HEK293 (cell line): ENCODE results near the gene CA9.
"Not testable (repeated sequence)": the region's sequence is repeated elsewhere in the genome, so short reads cannot be mapped to it uniquely, and the experiment has no call there.

Experiments
- AEBP2 ChIP-seq: fragments of 450-650 bp; formaldehyde crosslinking; IDR thresholded peaks from 2 replicates; pipeline ENCODE4 v1.5.1; 2016; ENCODE audit warnings: missing biosample characterization, missing genetic modification characterization, borderline replicate concordance
- CTCF ChIP-seq: fragments of 450-650 bp; formaldehyde crosslinking; IDR thresholded peaks from 2 replicates; pipeline ENCODE4 v1.5.1; 2016; ENCODE audit warnings: missing biosample characterization, missing genetic modification characterization
- KLF7 ChIP-seq: fragments of 450-650 bp; formaldehyde crosslinking; IDR thresholded peaks from 2 replicates; pipeline ENCODE4 v1.5.1; 2016; ENCODE audit warnings: missing biosample characterization, missing genetic modification characterization, borderline replicate concordance
- ZNF544 ChIP-seq: fragments of 450-650 bp; formaldehyde crosslinking; IDR thresholded peaks from 2 replicates; pipeline ENCODE4 v1.5.0; 2017; ENCODE audit warnings: missing biosample characterization, missing genetic modification characterization
- ZNF792 ChIP-seq: fragments of 450-650 bp; formaldehyde crosslinking; IDR thresholded peaks from 2 replicates; pipeline ENCODE4 v1.5.1; 2016; ENCODE audit warnings: missing biosample characterization, missing genetic modification characterization
- ZSCAN30 ChIP-seq: fragments of 450-650 bp; IDR thresholded peaks from 2 replicates; pipeline ENCODE4 v1.5.1; 2018; ENCODE audit warnings: missing biosample characterization, mild to moderate bottlenecking, missing genetic modification characterization, moderate library complexity

DNA sequence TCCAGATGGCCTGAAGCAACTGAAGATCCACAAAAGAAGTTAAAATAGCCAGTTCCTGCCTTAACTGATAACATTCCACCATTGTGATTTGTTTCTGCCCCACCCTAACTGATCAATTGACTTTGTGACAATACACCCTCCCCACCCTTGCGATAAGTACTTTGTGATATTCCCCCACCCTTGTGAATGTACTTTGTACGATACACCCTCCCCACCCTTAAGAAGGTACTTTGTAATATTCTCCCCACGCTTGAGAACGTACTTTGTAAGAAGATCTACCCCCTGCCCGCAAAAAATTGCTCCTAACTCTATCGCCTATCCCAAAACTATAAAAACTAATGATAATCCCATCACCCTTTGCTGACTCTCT is 36.9 kb upstream of the CA9 start:
- TF ChIP-seq ZNF544; KLF7; ZNF792 (tag by site-specific recombination); AEBP2 (tag by site-specific recombination); CTCF (tag by site-specific recombination); ZSCAN30 (tag by site-specific recombination): not testable (repeated sequence)
